PC-3 (cell line): ENCODE measurements around the gene E2F7. TPM values are rescaled to one million over a fixed set of nuclear protein-coding genes. Genes with fewer than 3 reads are reported as not detected.
A peak's percentile ranks its signal among the peaks of the same experiment; 100 is the strongest.
"Not testable (repeated sequence)": the region's sequence is repeated elsewhere in the genome, so short reads cannot be mapped to it uniquely, and the experiment has no call there.

Experiments used
- ATAC-seq: fragments of 200-7000 bp; cut with Tn5 transposase; 2 replicates; pipeline ENCODE4 v1.9.1; 2020; ENCODE audit warnings: mild to moderate bottlenecking, moderate library complexity
- BruUV-seq: library from RNA; stranded (reverse); fragments of 400-500 nt; replicated peaks from 2 replicates; lab custom pipeline; 2021; lab: Mats Ljungman, UMichigan
- CTCF ChIA-PET: fragments of 300-600 bp; sonication (Branson Sonifier 250); formaldehyde crosslinking; loops from one replicate; lab custom pipeline; 2022; ENCODE audit warnings: antibody characterized with exemption; lab: Charles Lee
- POLR2A ChIA-PET: fragments of 300-600 bp; sonication (Branson Sonifier 250); formaldehyde crosslinking; loops from one replicate; lab custom pipeline; 2022; ENCODE audit warnings: antibody characterized with exemption; ENCODE audit not compliant: unreplicated experiment; lab: Charles Lee
- DNase-seq: peaks from one replicate; pipeline ENCODE4 v3.0.0-alpha.2; 2015
- H2AFZ ChIP-seq: fragments of 300-600 bp; sonication (generic); 2 replicates; pipeline ENCODE4 v1.6.0; 2016; ENCODE audit warnings: antibody characterized with exemption, low read length
- H3F3A ChIP-seq: fragments of 300-600 bp; sonication (generic); one replicate; pipeline ENCODE4 v1.6.0; 2017; ENCODE audit warnings: antibody characterized with exemption, low read length, control low read depth, mild to moderate bottlenecking; ENCODE audit not compliant: unreplicated experiment
- H3K27ac ChIP-seq: fragments of 300-600 bp; sonication (generic); 2 replicates; pipeline ENCODE4 v1.5.1; 2016; ENCODE audit warnings: mild to moderate bottlenecking, low read length
- H3K27me3 ChIP-seq: fragments of 300-600 bp; sonication (generic); 2 replicates; pipeline ENCODE4 v1.6.1; 2016; ENCODE audit warnings: low read length, mixed read lengths
- H3K36me3 ChIP-seq: fragments of 300-600 bp; sonication (generic); 2 replicates; pipeline ENCODE4 v1.6.1; 2016; ENCODE audit warnings: low read depth, mixed run types, low read length, mixed read lengths
- H3K4me1 ChIP-seq: fragments of 300-600 bp; sonication (generic); 2 replicates; pipeline ENCODE4 v1.5.1; 2016; ENCODE audit warnings: low read length; ENCODE audit not compliant: insufficient read depth
- H3K4me2 ChIP-seq: fragments of 300-600 bp; sonication (generic); 2 replicates; pipeline ENCODE4 v1.6.0; 2016; ENCODE audit warnings: low read length
- H3K4me3 ChIP-seq: fragments of 300-600 bp; sonication (generic); 2 replicates; pipeline ENCODE4 v1.5.1; 2016; ENCODE audit warnings: mild to moderate bottlenecking, low read length, mixed read lengths
- H3K79me2 ChIP-seq: fragments of 300-600 bp; sonication (generic); 2 replicates; pipeline ENCODE4 v1.6.1; 2017; ENCODE audit warnings: low read length, mixed read lengths
- H3K9ac ChIP-seq: fragments of 300-600 bp; sonication (generic); 2 replicates; pipeline ENCODE4 v1.6.0; 2016; ENCODE audit warnings: mild to moderate bottlenecking, low read length
- H3K9me2 ChIP-seq: fragments of 300-600 bp; sonication (generic); replicated peaks from 2 replicates; pipeline ENCODE4 v1.6.1; 2016; ENCODE audit warnings: mixed run types, low read length, mixed read lengths
- H3K9me3 ChIP-seq: fragments of 300-600 bp; sonication (generic); 2 replicates; pipeline ENCODE4 v1.6.1; 2016; ENCODE audit warnings: low read length, mixed read lengths
- H4K20me1 ChIP-seq: fragments of 300-600 bp; sonication (generic); 2 replicates; pipeline ENCODE4 v1.6.1; 2016; ENCODE audit warnings: low read length, mixed read lengths
- CTCF ChIP-seq: fragments of 300-600 bp; sonication (generic); conservative IDR thresholded peaks from 2 replicates; pipeline ENCODE4 v1.5.1; 2017; ENCODE audit warnings: antibody characterized with exemption, low read depth, mild to moderate bottlenecking, low read length
- EZH2 ChIP-seq: fragments of 300-600 bp; sonication (generic); IDR thresholded peaks from one replicate; pipeline ENCODE4 v1.6.1; 2017; ENCODE audit warnings: antibody characterized with exemption, mild to moderate bottlenecking, low read length; ENCODE audit not compliant: unreplicated experiment
- EZH2phosphoT487 ChIP-seq: fragments of 300-600 bp; sonication (generic); IDR thresholded peaks from 2 replicates; pipeline ENCODE4 v1.6.1; 2018; ENCODE audit warnings: mild to moderate bottlenecking, antibody characterized with exemption, low read length, borderline replicate concordance
- intact Hi-C: fragments of 100-400 bp; cut with micrococcal nuclease; formaldehyde crosslinking; loops from 2 replicates; pipeline ENCODE4 v1.9.0; 2023
- total RNA-seq: library from RNA; depleted of rRNA; stranded (reverse); fragments of >200 nt; gene quantifications from 2 replicates; pipeline ENCODE4 v1.2.3, GENCODE V29; 2014

E2F7 gene
- total RNA-seq, 1 experiment from 2014 or later = 19.0 TPM

DNA sequence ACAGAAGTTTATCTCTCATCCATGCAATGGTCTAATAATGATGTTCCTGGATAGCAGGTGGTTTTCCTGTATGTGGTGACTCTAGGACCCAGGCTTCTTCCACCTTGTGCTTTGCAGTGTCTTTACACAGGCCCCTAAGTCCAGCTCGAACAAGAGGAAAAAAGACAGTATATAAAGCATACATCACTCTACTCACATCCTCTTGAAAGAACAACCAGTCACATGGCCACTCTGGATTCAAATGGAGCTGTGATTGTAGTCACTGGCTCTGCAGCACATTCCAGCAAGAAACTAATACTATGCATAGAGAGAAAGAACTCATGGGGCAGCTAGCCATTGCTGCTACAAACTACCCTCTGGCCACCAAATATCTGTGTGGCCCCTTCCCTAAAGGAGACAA, 11.5 kb upstream of the E2F7 start:
- ChIA-PET POLR2A (interaction anchor here (0.6 kb wide), 2 partner anchors 242 to 1238 kb away, joined by 3 to 4 read pairs; no protein-coding TSS in a partner anchor), CTCF (no interaction called here)
- Histone ChIP-seq H3K9me3 (no peaks in the 10 kb centered on the region), H3K4me2 (no peak overlapping the region), H3K79me2 (no peaks in the 10 kb centered on the region), H3K36me3 (no peaks in the 10 kb centered on the region), H3K27ac (no peak overlapping the region), H2AFZ (no peak overlapping the region), H3K27me3 (no peaks in the 10 kb centered on the region), H3K9me2 (no peaks in the 10 kb centered on the region), H3F3A (no peaks in the 10 kb centered on the region), H3K4me3 (no peak overlapping the region), H3K4me1 (no peaks in the 10 kb centered on the region), H4K20me1 (no peaks in the 10 kb centered on the region), H3K9ac (no peak overlapping the region)
- no TSS peak for BruUV-seq
- no peak for DNase-seq
- no peak for ATAC-seq
- no peak for TF ChIP-seq CTCF
- no peak for TF ChIP-seq EZH2
- TF ChIP-seq EZH2phosphoT487 = no peak
- intact Hi-C loops = no loop called here

DNA sequence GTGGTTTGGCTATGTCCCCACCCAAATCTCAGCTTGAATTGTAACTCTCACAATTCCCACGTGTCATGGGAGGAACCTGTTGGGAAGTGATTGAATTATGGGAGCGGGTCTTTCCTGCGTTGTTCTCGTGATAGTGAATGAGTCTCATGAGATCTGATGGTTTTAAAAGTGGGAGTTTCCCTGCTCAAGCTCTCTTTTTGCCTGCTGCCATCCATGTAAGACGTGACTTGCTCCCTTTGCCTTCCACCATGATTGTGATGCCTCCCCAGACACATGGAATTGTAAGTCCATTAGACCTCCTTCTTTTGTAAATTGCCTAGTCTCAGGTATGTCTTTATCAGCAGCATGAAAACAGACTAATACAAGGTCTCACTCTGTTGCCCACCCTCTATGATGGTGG, 8.5 kb upstream of the E2F7 start:
- H3K9ac ChIP-seq, H3K9me2 ChIP-seq, H4K20me1 ChIP-seq, CTCF ChIA-PET, BruUV-seq, H3F3A ChIP-seq, H3K36me3 ChIP-seq, H3K4me3 ChIP-seq, H3K9me3 ChIP-seq, H3K4me2 ChIP-seq, H3K79me2 ChIP-seq, H3K27me3 ChIP-seq, DNase-seq, ATAC-seq, H2AFZ ChIP-seq, H3K4me1 ChIP-seq, H3K27ac ChIP-seq, POLR2A ChIA-PET, intact Hi-C loops: not testable (repeated sequence)

DNA sequence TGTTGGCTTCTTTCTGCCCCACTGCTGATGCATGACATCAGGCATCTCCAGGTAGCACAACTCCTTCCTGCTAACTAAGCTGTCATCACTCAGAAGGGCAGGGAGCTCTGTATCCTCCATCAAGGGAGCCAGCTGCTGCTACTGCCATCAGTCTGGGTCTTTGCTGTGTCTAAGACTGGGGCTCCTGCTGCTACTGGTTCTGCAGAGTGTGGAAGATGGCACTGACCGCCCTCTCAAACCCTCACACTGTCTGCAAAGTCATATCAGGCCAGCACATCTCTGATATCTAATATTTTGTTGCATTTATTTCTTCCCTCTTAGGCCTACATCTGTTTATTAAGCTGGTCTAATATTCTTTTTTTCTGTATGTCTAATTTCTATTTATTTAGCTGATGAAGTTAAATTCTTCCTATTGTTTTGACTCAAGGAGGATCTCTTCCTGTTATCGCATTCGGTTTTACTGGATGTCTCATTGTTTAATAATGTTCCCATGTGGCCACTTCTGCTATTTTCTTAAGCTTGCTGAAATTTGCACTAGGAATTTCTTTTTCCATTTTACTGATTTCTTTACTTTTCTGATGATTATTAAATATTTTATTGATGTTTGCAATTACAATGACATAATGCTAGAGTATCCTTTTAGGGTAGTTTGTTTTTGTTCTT, 7.6 kb upstream of the E2F7 start:
- Histone ChIP-seq H2AFZ (no peak overlapping the region), H3K4me3 (no peak overlapping the region), H3K9me3 (no peaks in the 10 kb centered on the region), H4K20me1 (no peaks in the 10 kb centered on the region), H3K4me1 (no peaks in the 10 kb centered on the region), H3K27me3 (no peaks in the 10 kb centered on the region), H3K79me2 (no peaks in the 10 kb centered on the region), H3K9me2 (no peaks in the 10 kb centered on the region), H3K36me3 (no peaks in the 10 kb centered on the region), H3K9ac (no peak overlapping the region), H3F3A (no peaks in the 10 kb centered on the region), H3K27ac (no peak overlapping the region), H3K4me2 (no peak overlapping the region)
- intact Hi-C loops = no loop called here
- no peak for TF ChIP-seq EZH2phosphoT487
- TF ChIP-seq CTCF = no peak
- no peak for TF ChIP-seq EZH2
- ChIA-PET CTCF (no interaction called here), POLR2A (no interaction called here)
- BruUV-seq = no TSS peak
- peak; percentile 30 for DNase-seq
- peak; percentile 81 for ATAC-seq
